NCI-H187 treated with DMSO at 0.1 percent for 48 hours (cell line): ENCODE results near the gene CXCL10.

ENCODE experiments used
- DNase-seq: peaks from one replicate; lab custom pipeline; 2025; lab: John Stamatoyannopoulos, UW

CXCL10 gene

DNA sequence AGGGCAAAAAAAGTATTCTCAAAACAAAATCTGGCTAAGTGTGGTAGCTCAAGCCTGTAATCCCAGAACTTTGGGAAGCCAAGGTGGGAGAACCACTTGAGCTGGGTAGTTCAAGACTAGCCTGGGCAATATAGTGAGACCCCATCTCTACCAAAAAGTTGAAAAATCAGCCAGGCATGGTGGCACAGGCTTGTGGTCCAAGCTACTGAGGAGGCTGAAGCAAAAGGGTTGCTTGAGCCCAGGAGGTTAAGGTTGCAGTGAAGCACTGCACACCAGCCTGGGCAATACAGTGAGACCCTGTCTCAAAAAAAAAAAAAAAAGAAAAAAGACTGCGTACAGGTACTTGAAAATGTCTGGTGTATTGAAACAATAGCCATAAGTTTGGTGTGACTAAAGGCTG is 30.8 kb downstream of the CXCL10 start:
- DNase-seq: no peak

DNA sequence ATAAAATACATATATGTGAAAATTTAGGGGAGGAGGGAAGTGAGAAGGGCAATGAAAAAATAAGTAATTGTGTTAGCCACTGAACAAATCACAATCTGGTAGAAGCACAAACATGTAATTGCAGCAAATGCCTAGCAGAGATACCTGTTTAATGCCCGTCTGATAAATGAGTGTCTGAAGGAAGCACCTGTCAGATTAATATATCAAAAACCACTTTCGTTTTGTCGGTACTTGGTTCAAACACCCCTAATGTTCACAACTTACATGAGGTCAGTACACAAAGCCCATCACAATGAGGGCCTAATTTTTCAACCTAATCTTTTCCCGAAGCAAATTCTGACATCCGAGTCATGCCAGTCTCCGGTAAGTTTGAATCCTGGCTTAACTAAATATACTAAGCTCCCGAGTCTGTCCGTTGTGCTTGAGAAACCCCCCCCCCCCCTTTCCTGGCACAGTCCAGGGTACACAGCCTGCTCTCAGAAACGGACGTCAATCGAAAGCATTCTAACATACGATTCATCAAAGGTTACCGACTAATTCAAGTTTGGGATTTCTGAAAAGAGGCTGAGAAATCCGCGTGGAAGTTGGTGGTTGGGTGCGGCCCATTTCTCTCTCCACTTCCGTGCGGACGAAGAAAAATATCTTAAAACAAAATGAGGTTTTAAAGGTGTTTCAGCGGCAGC is 33.3 kb downstream of the CXCL10 start:
- no peak for DNase-seq

DNA sequence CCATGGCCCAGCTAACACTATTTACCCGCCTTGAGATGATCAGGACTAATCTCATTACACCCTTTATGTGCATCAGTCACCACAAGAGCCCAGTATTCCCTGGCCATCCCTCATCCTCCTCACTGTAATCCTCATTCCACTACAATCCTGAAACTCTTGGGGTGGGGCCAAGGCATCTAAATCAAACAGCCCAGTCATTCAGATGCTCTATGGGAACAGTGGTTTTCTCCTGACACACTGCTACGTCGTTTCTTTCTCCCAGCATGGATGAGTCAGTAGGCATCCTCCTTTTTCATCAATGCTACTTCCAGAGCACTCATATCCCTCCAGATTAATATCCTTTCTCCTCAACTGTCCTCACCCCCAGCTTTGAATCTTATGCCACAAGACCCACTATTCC is 38.2 kb downstream of the CXCL10 start:
- DNase-seq: no peak

DNA sequence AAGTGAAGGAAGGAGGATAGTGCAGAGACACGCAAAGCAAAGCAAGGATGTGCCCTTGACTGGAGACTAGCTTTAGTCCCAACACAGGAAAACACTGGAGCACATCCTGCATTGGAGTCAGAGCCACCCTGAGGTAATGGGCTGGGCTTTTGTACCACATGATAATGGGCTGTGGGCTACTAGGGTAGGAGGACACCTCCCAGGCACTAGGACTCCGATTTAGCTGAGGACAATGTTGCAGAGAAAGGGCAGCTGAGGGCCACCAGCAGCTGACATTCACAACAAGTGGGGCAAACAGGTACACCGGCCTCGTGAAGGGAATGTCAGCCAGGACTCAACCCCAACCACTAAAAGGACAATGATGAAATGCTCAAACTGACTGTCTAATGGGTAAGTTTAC is 42.7 kb downstream of the CXCL10 start:
- no peak for DNase-seq

DNA sequence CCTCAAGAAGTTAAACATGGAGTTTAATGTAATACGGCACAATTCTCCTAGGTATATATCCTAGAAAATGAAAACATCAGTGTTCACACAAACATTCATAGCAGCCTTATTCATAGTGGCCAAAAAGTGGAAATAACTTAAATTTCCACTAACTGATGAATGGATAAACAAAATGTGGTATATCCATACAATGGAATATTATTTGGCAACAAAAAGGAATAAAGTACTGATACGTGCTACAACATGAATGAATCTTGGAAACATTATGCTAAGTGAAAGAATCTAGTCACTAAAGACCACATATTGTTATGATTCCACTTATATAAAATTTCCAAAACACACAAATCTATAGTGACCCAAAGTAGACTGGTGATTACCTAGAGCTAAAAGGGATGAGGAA is 47.1 kb downstream of the CXCL10 start:
- DNase-seq: no peak

DNA sequence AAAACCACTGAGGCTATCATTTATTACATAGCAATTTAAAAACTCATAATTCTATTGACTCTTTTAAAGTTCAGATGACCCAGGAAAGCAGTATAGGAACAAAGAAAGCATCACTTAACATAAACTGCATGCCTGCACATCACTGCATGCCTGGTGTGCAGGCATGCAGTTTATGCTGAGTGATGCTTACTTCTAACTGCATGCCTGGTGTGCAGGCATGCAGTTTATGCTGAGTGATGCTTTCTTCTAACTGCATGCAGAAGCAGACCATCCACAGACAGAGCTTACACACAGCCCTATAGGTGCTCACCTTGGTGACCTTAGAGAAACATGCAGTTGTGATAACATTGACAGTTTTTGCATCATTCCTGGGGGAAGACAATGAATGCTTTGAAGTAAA is 49.5 kb downstream of the CXCL10 start:
- no peak for DNase-seq
